Measurements from ENCODE around the gene COA1. TPM values are rescaled to one million over a fixed set of nuclear protein-coding genes. Genes with fewer than 3 reads are reported as not detected.

The COA1 gene
- total and polyA plus RNA-seq, 9 of the 15 experiments (the other 6 are each of a cell fraction or from before 2014, with no cell fraction given) = 98.9 to 463 (median 181) TPM

DNA sequence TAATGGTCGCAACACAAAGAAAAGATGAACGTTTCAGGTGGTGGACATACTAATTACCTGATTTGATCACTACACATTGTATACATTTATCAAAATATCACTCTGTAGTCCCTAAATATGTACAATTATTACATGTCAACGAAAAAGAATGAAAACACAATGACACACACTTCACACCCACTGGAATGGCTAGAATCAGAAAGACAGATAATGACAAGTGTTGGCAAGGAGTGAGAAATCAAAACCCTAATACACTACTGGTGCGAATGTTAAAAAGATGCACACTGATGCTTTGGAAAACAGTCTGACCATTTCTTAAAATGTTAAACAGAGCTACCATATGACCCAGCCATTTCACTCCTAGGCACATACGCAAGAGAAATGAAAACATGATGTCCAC, 2.3 kb downstream of the COA1 start (continued):
- no peak for TF ChIP-seq NR2F6 (CRISPR knock-in tag; IDR thresholded peaks at IDR 0.05)
- TF ChIP-seq ZNF77 (CRISPR knock-in tag; IDR thresholded peaks at IDR 0.05) = no peak
- peak; percentile 81 for TF ChIP-seq ZFP36 (IDR thresholded peaks at IDR 0.05; ENCODE audit: low read depth, low read length, partially characterized antibody)
- TF ChIP-seq CBX2 (IDR thresholded peaks at IDR 0.05; ENCODE audit: insufficient read depth, low read length, poor library complexity, severe bottlenecking) = no peak
- no peak for TF ChIP-seq ARID2 (IDR thresholded peaks at IDR 0.05)
- TF ChIP-seq MCM7 (IDR thresholded peaks at IDR 0.05) = no peak
- TF ChIP-seq MYC (IDR thresholded peaks at IDR 0.05; ENCODE audit: low read depth, low read length) = no peak
- no peak for TF ChIP-seq MYC (CRISPR knock-in tag; IDR thresholded peaks at IDR 0.05; ENCODE audit: borderline replicate concordance, low read depth)
- TF ChIP-seq NEUROD1 (IDR thresholded peaks at IDR 0.05; ENCODE audit: borderline replicate concordance, low read depth, low read length, partially characterized antibody) = no peak
- no peak for TF ChIP-seq ZNF644 (tag; IDR thresholded peaks at IDR 0.05; ENCODE audit: low read depth)
- TF ChIP-seq E2F1 (CRISPR knock-in tag; IDR thresholded peaks at IDR 0.05) = no peak
- no peak for TF ChIP-seq ZC3H11A (IDR thresholded peaks at IDR 0.05; ENCODE audit: low read depth, low read length)
- TF ChIP-seq, protein P1, sequence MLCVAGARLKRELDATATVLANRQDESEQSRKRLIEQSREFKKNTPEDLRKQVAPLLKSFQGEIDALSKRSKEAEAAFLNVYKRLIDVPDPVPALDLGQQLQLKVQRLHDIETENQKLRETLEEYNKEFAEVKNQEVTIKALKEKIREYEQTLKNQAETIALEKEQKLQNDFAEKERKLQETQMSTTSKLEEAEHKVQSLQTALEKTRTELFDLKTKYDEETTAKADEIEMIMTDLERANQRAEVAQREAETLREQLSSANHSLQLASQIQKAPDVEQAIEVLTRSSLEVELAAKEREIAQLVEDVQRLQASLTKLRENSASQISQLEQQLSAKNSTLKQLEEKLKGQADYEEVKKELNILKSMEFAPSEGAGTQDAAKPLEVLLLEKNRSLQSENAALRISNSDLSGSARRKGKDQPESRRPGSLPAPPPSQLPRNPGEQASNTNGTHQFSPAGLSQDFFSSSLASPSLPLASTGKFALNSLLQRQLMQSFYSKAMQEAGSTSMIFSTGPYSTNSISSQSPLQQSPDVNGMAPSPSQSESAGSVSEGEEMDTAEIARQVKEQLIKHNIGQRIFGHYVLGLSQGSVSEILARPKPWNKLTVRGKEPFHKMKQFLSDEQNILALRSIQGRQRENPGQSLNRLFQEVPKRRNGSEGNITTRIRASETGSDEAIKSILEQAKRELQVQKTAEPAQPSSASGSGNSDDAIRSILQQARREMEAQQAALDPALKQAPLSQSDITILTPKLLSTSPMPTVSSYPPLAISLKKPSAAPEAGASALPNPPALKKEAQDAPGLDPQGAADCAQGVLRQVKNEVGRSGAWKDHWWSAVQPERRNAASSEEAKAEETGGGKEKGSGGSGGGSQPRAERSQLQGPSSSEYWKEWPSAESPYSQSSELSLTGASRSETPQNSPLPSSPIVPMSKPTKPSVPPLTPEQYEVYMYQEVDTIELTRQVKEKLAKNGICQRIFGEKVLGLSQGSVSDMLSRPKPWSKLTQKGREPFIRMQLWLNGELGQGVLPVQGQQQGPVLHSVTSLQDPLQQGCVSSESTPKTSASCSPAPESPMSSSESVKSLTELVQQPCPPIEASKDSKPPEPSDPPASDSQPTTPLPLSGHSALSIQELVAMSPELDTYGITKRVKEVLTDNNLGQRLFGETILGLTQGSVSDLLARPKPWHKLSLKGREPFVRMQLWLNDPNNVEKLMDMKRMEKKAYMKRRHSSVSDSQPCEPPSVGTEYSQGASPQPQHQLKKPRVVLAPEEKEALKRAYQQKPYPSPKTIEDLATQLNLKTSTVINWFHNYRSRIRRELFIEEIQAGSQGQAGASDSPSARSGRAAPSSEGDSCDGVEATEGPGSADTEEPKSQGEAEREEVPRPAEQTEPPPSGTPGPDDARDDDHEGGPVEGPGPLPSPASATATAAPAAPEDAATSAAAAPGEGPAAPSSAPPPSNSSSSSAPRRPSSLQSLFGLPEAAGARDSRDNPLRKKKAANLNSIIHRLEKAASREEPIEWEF (CRISPR knock-in tag; IDR thresholded peaks at IDR 0.05) = no peak
- no peak for TF ChIP-seq ZFP30 (CRISPR knock-in tag; IDR thresholded peaks at IDR 0.05; ENCODE audit: borderline replicate concordance)
- TF ChIP-seq JUND (IDR thresholded peaks at IDR 0.05; ENCODE audit: borderline replicate concordance, low read depth, low read length) = no peak
- TF ChIP-seq JUND (tag; IDR thresholded peaks at IDR 0.05; ENCODE audit: borderline replicate concordance, low read depth, low read length) = no peak
- TF ChIP-seq RREB1 (CRISPR knock-in tag; IDR thresholded peaks at IDR 0.05) = no peak
- TF ChIP-seq ZNF311 (CRISPR knock-in tag; IDR thresholded peaks at IDR 0.05) = no peak
